ENCODE results near the gene AUP1. TPM values are rescaled to one million over a fixed set of nuclear protein-coding genes. Genes with fewer than 3 reads are reported as not detected.
A peak's percentile ranks its signal among the peaks of the same experiment; 100 is the strongest.

AUP1 gene
- total RNA-seq, 6 experiments from 2014 or later, result 64.6 to 109 (median 80.4) TPM

GRCh38 chr2:74531666-74532065, 2.2 kb upstream of the AUP1 start:
- intact Hi-C loops (cut with DNase I), result no loop called here
- Histone ChIP-seq H3K4me1 (peaks cover 0 to 19% (median 6%) of the 10 kb centered on the region in 4 donors), H3K4me3 (no peak overlapping the region), H3K27ac (no peak overlapping the region), H3K27me3 (no peaks in the 10 kb centered on the region), H3K36me3 (peaks cover 0 to 20% (median 6%) of the 10 kb centered on the region in 4 donors), H3K9me3 (no peaks in the 10 kb centered on the region)
- DNase-seq, result no peak
- no peak for TF ChIP-seq POLR2A (IDR thresholded peaks at IDR 0.05)
- TF ChIP-seq CTCF (IDR thresholded peaks at IDR 0.05), result no peak
- no peak for ATAC-seq
- 59% methylated on average over 5 of the region's 7 CpGs for WGBS (ENCODE audit: insufficient coverage, low coverage, low lambda C conversion rate, missing lambda C conversion rate)

GRCh38 chr2:74530239-74531187, 1.0 kb upstream of the AUP1 start:
- H3K9me3 ChIP-seq, result no peaks in the 10 kb centered on the region
- 4% methylated on average over 35 of the region's 54 CpGs for WGBS (ENCODE audit: insufficient coverage, low coverage, low lambda C conversion rate, missing lambda C conversion rate)
- TF ChIP-seq CTCF (IDR thresholded peaks at IDR 0.05) (no peak), POLR2A (IDR thresholded peaks at IDR 0.05) (no peak)
- intact Hi-C loops (cut with DNase I), result no loop called here
- H3K4me3 ChIP-seq, result peak overlapping the region; percentile 78 to 98 (median 97)
- peaks cover 0 to 29% (median 9%) of the 10 kb centered on the region in 4 donors for H3K36me3 ChIP-seq
- no peaks in the 10 kb centered on the region for H3K27me3 ChIP-seq
- H3K4me1 ChIP-seq, result peaks cover 0 to 19% (median 6%) of the 10 kb centered on the region in 4 donors
- ATAC-seq (peak; percentile 6 to 24 (median 16)), DNase-seq (peak in 1 of 3 donors; percentile 48)
- H3K27ac ChIP-seq, result peak overlapping the region; percentile 68 to 77 (median 76)

GRCh38 chr2:74528600-74529356, 728 bp downstream of the AUP1 start:
- DNase-seq (no peak), ATAC-seq (peak in 3 of 4 donors; percentile 4 to 9 (median 8))
- H3K27ac ChIP-seq, result peak overlapping the region; percentile 68 to 77 (median 76)
- H3K4me3 ChIP-seq, result peak overlapping the region; percentile 78 to 98 (median 97)
- no peak for TF ChIP-seq POLR2A (IDR thresholded peaks at IDR 0.05)
- TF ChIP-seq CTCF (IDR thresholded peaks at IDR 0.05), result no peak
- H3K9me3 ChIP-seq, result no peaks in the 10 kb centered on the region
- 8% methylated on average over 20 of the region's 29 CpGs for WGBS (ENCODE audit: insufficient coverage, low coverage, low lambda C conversion rate, missing lambda C conversion rate)
- no peaks in the 10 kb centered on the region for H3K27me3 ChIP-seq
- H3K36me3 ChIP-seq, result peaks cover 0 to 29% (median 9%) of the 10 kb centered on the region in 4 donors
- peaks cover 0 to 19% (median 6%) of the 10 kb centered on the region in 4 donors for H3K4me1 ChIP-seq
- intact Hi-C loops (cut with DNase I), result loop anchor here in 1 of 2 donors (5.0 kb wide), 1 partner anchor 41 kb away; no protein-coding TSS in a partner anchor

- Histone ChIP-seq H3K4me1 (peaks cover 0 to 19% (median 6%) of the 10 kb centered on the region in 4 donors), H3K9me3 (no peaks in the 10 kb centered on the region), H3K27ac (no peak overlapping the region), H3K36me3 (peaks cover 0 to 22% (median 9%) of the 10 kb centered on the region in 4 donors), H3K4me3 (no peak overlapping the region), H3K27me3 (no peaks in the 10 kb centered on the region)
- no peak for DNase-seq
- no peak for TF ChIP-seq POLR2A (IDR thresholded peaks at IDR 0.05)
- no peak for TF ChIP-seq CTCF (IDR thresholded peaks at IDR 0.05)
- no peak for ATAC-seq
- 94% methylated on average over 6 of the region's 9 CpGs for WGBS (ENCODE audit: insufficient coverage, low coverage, low lambda C conversion rate, missing lambda C conversion rate)
- intact Hi-C loops (cut with DNase I), result loop anchor here in 1 of 2 donors (5.0 kb wide), 1 partner anchor 40 kb away; no protein-coding TSS in a partner anchor
Observed at GRCh38 chr2:74527741-74528140, 1.8 kb downstream of the AUP1 start.
